ENCODE data around the gene RBM15.

RBM15 gene

DNA sequence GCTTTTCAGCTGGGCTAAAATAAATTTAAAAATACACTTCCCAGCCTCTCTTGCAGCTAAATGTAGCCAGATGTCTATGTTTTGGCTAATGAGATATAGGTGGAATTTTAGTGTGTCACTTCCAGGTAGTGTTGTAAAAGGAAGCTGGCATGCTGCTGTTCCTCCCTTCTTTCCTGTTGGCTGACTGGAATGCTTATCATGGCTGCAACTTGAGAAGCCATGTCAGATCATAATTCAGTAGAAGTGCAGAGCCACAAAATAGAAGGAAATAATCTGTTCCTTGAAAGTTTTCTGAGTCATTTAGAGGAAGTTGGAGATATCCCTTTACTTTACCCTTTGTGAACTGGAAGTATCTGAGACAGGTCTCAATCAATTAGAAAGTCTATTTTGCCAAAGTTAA lies 10.9 kb upstream of the RBM15 start:
- H3K4me3 ChIP-seq (ENCODE audit: low read depth, low read length): no peak overlapping the region
- no peaks in the 10 kb centered on the region for H3K27me3 ChIP-seq
- H3K4me1 ChIP-seq: no peaks in the 10 kb centered on the region
- H3K9me3 ChIP-seq: no peaks in the 10 kb centered on the region; the same call in 1 of the 2 replicates
- TF ChIP-seq, protein P1, sequence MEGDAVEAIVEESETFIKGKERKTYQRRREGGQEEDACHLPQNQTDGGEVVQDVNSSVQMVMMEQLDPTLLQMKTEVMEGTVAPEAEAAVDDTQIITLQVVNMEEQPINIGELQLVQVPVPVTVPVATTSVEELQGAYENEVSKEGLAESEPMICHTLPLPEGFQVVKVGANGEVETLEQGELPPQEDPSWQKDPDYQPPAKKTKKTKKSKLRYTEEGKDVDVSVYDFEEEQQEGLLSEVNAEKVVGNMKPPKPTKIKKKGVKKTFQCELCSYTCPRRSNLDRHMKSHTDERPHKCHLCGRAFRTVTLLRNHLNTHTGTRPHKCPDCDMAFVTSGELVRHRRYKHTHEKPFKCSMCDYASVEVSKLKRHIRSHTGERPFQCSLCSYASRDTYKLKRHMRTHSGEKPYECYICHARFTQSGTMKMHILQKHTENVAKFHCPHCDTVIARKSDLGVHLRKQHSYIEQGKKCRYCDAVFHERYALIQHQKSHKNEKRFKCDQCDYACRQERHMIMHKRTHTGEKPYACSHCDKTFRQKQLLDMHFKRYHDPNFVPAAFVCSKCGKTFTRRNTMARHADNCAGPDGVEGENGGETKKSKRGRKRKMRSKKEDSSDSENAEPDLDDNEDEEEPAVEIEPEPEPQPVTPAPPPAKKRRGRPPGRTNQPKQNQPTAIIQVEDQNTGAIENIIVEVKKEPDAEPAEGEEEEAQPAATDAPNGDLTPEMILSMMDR (IDR thresholded peaks at IDR 0.05; ENCODE audit: low read depth, low read length): no peak
- no peaks in the 10 kb centered on the region for H3K36me3 ChIP-seq
- no peak for DNase-seq

GRCh38 chr1:110328700-110329099 lies 10.5 kb upstream of the RBM15 start:
- TF ChIP-seq, protein P1 (IDR thresholded peaks at IDR 0.05; ENCODE audit: low read depth, low read length): no peak
- H3K4me3 ChIP-seq (ENCODE audit: low read depth, low read length): no peak overlapping the region
- no peaks in the 10 kb centered on the region; the same call in 1 of the 2 replicates for H3K9me3 ChIP-seq
- no peaks in the 10 kb centered on the region for H3K27me3 ChIP-seq
- no peaks in the 10 kb centered on the region for H3K4me1 ChIP-seq
- DNase-seq: no peak
- no peaks in the 10 kb centered on the region for H3K36me3 ChIP-seq

DNA sequence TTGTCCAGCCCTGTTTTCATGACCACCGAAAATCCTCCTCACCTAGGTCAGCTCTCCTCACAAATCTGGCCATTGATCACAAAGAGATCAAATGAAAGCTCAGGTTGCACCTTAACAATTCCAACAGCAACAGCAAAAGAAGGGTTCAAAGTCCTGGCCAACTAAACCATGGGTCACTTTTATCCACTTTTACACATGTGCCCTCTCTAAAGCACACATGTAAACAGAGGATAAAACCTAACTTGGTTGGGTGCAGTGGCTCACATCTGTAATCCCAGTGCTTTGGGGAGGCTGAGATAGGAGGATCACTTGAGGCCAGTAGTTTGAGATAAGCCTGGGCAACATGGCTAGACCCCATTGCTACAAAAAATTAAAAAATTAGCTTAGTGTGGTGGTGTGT lies 3.9 kb upstream of the RBM15 start:
- TF ChIP-seq, protein P1 (IDR thresholded peaks at IDR 0.05; ENCODE audit: low read depth, low read length): no peak
- Histone ChIP-seq H3K36me3 (peaks cover 3% of the 10 kb centered on the region), H3K27me3 (no peaks in the 10 kb centered on the region), H3K4me1 (peaks cover 12% of the 10 kb centered on the region; the same call in 1 of the 2 replicates), H3K9me3 (no peaks in the 10 kb centered on the region), H3K4me3 (ENCODE audit: low read depth, low read length) (no peak overlapping the region)
- DNase-seq: no peak

GRCh38 chr1:110336300-110337039 lies 2.7 kb upstream of the RBM15 start:
- Histone ChIP-seq H3K4me1 (peaks cover 12% of the 10 kb centered on the region; the same call in 1 of the 2 replicates), H3K9me3 (no peaks in the 10 kb centered on the region), H3K36me3 (peaks cover 15% of the 10 kb centered on the region), H3K27me3 (no peaks in the 10 kb centered on the region), H3K4me3 (ENCODE audit: low read depth, low read length) (peak overlapping the region; percentile 90; the same call in 1 of the 2 replicates)
- peak; percentile 60 for DNase-seq
- TF ChIP-seq, protein P1 (IDR thresholded peaks at IDR 0.05; ENCODE audit: low read depth, low read length): no peak

- no peaks in the 10 kb centered on the region for H3K9me3 ChIP-seq
- TF ChIP-seq, protein P1 (IDR thresholded peaks at IDR 0.05; ENCODE audit: low read depth, low read length): no peak
- DNase-seq: peak; percentile 55
- H3K36me3 ChIP-seq: peaks cover 25% of the 10 kb centered on the region
- H3K4me1 ChIP-seq: peaks cover 12% of the 10 kb centered on the region; the same call in 1 of the 2 replicates
- no peaks in the 10 kb centered on the region for H3K27me3 ChIP-seq
- peak overlapping the region; percentile 90 for H3K4me3 ChIP-seq (ENCODE audit: low read depth, low read length)
Measured at GRCh38 chr1:110337704-110338308, 1.4 kb upstream of the RBM15 start.
